ENCODE results near the gene PHLPP1.

PHLPP1 gene

DNA sequence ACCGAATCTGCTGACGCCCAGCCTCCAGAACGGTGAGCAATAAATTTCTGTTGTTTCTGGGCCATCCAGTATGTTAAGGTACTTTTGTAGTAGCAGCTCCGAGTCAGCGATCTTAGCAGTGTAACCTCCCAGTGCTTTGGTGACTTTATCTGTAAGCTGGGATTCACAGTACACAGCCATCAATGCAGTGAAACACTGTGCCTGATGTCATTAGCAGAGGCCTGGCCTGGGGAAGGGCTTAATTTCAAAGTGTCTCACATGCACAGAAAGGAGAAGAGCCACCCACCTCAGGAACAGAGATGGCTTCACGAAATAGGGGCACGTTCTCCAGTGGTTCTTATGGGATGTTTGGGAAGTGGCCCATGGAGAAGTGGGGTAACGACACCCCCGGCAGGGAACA lies 281.2 kb downstream of the PHLPP1 start:
- DNase-seq (ENCODE audit: low read depth): no peak
- no peak overlapping the region for H3K4me3 ChIP-seq (ENCODE audit: low read depth, low read length)
- in situ Hi-C loops (cut with HindIII; ENCODE audit: low sequenced_read_pairs): loop anchor here (25.0 kb wide), 2 partner anchors 409 to 809 kb away; partner anchors contain the start of genes PIGN and RELCH
- TF ChIP-seq, protein P1, sequence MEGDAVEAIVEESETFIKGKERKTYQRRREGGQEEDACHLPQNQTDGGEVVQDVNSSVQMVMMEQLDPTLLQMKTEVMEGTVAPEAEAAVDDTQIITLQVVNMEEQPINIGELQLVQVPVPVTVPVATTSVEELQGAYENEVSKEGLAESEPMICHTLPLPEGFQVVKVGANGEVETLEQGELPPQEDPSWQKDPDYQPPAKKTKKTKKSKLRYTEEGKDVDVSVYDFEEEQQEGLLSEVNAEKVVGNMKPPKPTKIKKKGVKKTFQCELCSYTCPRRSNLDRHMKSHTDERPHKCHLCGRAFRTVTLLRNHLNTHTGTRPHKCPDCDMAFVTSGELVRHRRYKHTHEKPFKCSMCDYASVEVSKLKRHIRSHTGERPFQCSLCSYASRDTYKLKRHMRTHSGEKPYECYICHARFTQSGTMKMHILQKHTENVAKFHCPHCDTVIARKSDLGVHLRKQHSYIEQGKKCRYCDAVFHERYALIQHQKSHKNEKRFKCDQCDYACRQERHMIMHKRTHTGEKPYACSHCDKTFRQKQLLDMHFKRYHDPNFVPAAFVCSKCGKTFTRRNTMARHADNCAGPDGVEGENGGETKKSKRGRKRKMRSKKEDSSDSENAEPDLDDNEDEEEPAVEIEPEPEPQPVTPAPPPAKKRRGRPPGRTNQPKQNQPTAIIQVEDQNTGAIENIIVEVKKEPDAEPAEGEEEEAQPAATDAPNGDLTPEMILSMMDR (IDR thresholded peaks at IDR 0.05; ENCODE audit: low read depth, low read length, missing control alignments): no peak

DNA sequence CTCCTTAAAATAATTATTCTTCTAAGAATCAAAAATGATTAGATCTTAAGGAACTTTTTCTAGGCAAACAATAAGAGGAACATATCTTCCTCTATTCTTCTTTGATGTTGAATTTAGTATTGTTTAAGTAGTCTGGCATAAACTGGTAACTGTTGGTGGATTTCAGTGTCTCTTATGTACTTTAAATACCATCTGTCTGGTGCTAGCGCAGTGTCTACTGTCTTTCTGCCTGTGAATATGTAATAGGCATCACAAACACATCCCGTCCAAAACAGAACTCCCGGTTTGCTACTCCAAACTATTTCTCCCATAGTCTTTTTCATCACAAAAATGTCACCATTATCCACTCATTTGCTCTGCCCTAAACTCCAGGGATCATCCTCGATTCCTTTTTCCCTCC lies 281.7 kb downstream of the PHLPP1 start:
- TF ChIP-seq, protein P1 (IDR thresholded peaks at IDR 0.05; ENCODE audit: low read depth, low read length, missing control alignments): no peak
- in situ Hi-C loops (cut with HindIII; ENCODE audit: low sequenced_read_pairs): loop anchor here (25.0 kb wide), 2 partner anchors 410 to 810 kb away; partner anchors contain the start of genes PIGN and RELCH
- DNase-seq (ENCODE audit: low read depth): no peak
- no peak overlapping the region for H3K4me3 ChIP-seq (ENCODE audit: low read depth, low read length)

GRCh38 chr18:62998443-62998842 lies 283.1 kb downstream of the PHLPP1 start:
- H3K4me3 ChIP-seq (ENCODE audit: low read depth, low read length): no peak overlapping the region
- in situ Hi-C loops (cut with HindIII; ENCODE audit: low sequenced_read_pairs): loop anchor here (25.0 kb wide), 2 partner anchors 411 to 811 kb away; partner anchors contain the start of genes PIGN and RELCH
- DNase-seq (ENCODE audit: low read depth): no peak
- TF ChIP-seq, protein P1 (IDR thresholded peaks at IDR 0.05; ENCODE audit: low read depth, low read length, missing control alignments): no peak

DNA sequence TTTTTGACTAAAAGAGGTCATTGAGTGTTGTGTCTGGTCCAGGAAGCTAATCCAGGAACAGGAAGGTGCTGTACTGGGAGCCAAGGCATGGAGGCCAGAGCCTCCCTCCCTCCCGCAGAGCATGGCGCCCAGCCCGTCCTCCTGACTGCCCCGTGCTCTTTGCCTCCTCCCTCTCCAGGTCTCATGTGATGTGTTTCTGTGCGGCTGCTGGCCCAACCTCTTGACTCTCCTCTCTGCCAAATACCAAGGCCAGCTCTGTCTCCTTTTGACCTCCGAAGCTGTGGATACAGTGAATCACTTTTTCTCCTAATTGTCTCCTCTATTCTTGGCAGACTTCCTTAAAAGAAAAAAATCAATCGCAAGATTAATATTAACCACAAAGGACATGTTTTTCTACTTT lies 284.1 kb downstream of the PHLPP1 start:
- in situ Hi-C loops (cut with HindIII; ENCODE audit: low sequenced_read_pairs): loop anchor here (25.0 kb wide), 2 partner anchors 412 to 812 kb away; partner anchors contain the start of genes PIGN and RELCH
- no peak overlapping the region for H3K4me3 ChIP-seq (ENCODE audit: low read depth, low read length)
- DNase-seq (ENCODE audit: low read depth): peak; percentile 63
- TF ChIP-seq, protein P1 (IDR thresholded peaks at IDR 0.05; ENCODE audit: low read depth, low read length, missing control alignments): no peak

DNA sequence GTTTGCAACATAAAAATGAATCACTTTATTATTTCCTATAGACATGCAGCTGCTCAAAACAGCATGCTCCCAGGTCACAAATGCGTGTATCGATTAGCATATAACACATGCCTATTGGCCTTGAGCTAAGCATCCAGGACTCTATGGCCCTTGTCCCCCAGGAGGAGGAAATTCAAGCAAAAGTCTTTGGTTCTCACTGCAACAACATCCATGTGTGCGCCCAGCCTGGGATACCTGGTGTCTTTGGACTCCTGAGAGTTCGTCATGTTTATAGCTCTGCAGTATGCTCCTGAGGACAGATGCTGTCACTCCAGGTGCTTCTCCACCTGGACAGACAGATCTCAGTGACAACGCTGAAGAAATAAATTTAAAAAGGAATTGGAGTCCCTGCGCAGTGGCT lies 284.6 kb downstream of the PHLPP1 start:
- no peak for DNase-seq (ENCODE audit: low read depth)
- in situ Hi-C loops (cut with HindIII; ENCODE audit: low sequenced_read_pairs): loop anchor here (25.0 kb wide), 2 partner anchors 413 to 813 kb away; partner anchors contain the start of genes PIGN and RELCH
- H3K4me3 ChIP-seq (ENCODE audit: low read depth, low read length): no peak overlapping the region
- TF ChIP-seq, protein P1 (IDR thresholded peaks at IDR 0.05; ENCODE audit: low read depth, low read length, missing control alignments): no peak

DNA sequence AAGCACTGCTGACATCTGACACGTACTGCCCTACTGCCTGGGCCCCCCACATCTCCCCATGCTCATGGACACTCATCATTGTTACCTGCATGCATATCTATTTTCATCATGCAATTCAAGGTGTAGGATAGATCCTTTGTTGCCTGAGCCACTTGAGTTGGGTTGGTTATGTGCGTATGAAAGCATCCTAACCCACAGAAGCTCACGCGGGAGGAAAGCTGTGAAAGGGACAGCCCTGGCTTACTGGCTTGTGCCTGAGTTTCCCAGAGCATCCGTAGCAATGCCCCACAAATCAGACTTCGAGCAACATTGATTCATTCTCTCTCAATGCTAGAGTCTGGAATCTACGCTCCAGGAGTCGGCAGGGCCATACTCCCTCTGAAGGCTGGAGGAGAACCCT lies 285.5 kb downstream of the PHLPP1 start:
- H3K4me3 ChIP-seq (ENCODE audit: low read depth, low read length): no peak overlapping the region
- TF ChIP-seq, protein P1 (IDR thresholded peaks at IDR 0.05; ENCODE audit: low read depth, low read length, missing control alignments): no peak
- DNase-seq (ENCODE audit: low read depth): no peak
- in situ Hi-C loops (cut with HindIII; ENCODE audit: low sequenced_read_pairs): no loop called here

All from astrocyte of the cerebellum (primary cell).